Measurements from ENCODE around the gene VKORC1L1. TPM values are rescaled to one million over a fixed set of nuclear protein-coding genes. Genes with fewer than 3 reads are reported as not detected.
"Not testable (repeated sequence)": the region's sequence is repeated elsewhere in the genome, so short reads cannot be mapped to it uniquely, and the experiment has no call there.

Gene VKORC1L1
- polyA plus RNA-seq, 1 experiment, result 21.3 TPM

DNA sequence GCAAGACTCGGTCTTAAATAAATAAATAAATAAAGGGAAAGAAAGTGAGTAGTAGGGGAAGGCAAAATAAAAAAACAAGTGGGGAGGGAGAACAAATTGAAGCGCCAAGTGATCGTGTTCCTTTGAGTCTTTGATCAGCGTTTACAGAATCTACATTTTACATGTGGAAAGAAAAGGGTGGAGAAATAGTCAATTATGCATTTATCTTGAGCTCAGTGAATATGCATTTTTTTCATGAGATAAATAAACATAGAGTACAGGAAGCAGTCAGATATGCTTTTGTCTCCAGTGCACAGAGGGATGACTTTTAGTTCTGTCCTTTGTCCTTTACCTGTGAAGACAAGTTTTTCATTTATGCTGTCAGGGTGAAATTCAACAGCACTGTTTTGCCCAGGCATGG, 115.2 kb downstream of the VKORC1L1 start:
- Histone ChIP-seq H3K9me3 (ENCODE audit: control insufficient read depth, insufficient read depth, low read length) (no peaks in the 10 kb centered on the region), H3K4me3 (ENCODE audit: low read depth, low read length) (no peak overlapping the region), H3K27ac (ENCODE audit: low read depth, low read length) (no peak overlapping the region), H3K27me3 (ENCODE audit: control insufficient read depth, insufficient read depth, low read length) (no peaks in the 10 kb centered on the region)
- ChIA-PET CTCF (no interaction called here), POLR2A (no interaction called here)
- TF ChIP-seq, protein P1, sequence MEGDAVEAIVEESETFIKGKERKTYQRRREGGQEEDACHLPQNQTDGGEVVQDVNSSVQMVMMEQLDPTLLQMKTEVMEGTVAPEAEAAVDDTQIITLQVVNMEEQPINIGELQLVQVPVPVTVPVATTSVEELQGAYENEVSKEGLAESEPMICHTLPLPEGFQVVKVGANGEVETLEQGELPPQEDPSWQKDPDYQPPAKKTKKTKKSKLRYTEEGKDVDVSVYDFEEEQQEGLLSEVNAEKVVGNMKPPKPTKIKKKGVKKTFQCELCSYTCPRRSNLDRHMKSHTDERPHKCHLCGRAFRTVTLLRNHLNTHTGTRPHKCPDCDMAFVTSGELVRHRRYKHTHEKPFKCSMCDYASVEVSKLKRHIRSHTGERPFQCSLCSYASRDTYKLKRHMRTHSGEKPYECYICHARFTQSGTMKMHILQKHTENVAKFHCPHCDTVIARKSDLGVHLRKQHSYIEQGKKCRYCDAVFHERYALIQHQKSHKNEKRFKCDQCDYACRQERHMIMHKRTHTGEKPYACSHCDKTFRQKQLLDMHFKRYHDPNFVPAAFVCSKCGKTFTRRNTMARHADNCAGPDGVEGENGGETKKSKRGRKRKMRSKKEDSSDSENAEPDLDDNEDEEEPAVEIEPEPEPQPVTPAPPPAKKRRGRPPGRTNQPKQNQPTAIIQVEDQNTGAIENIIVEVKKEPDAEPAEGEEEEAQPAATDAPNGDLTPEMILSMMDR (IDR thresholded peaks at IDR 0.05; ENCODE audit: low read depth, low read length), result no peak
- no peak for DNase-seq (ENCODE audit: low read depth, low spot score)

DNA sequence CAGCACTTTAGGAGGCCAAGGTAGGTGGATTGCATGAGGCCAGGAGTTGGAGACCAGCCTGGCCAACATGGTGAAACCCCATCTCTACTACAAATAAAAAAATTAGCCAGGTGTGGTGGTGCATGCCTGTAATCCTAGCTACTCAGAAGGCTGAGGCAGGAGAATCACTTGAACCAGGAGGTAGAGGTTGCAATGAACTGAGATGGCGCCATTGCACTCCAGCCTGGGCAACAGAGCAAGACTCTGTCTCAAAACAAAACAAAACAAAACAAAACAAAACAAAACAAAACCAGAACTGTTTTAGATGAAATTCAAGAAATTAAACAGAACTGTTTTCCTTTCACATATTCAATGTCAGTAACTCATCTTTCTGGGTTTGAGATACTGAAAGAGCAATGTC, 115.6 kb downstream of the VKORC1L1 start:
- DNase-seq (ENCODE audit: low read depth, low spot score); H3K9me3 ChIP-seq (ENCODE audit: control insufficient read depth, insufficient read depth, low read length); H3K27me3 ChIP-seq (ENCODE audit: control insufficient read depth, insufficient read depth, low read length); H3K4me3 ChIP-seq (ENCODE audit: low read depth, low read length); CTCF ChIA-PET; POLR2A ChIA-PET; H3K27ac ChIP-seq (ENCODE audit: low read depth, low read length): not testable (repeated sequence)

DNA sequence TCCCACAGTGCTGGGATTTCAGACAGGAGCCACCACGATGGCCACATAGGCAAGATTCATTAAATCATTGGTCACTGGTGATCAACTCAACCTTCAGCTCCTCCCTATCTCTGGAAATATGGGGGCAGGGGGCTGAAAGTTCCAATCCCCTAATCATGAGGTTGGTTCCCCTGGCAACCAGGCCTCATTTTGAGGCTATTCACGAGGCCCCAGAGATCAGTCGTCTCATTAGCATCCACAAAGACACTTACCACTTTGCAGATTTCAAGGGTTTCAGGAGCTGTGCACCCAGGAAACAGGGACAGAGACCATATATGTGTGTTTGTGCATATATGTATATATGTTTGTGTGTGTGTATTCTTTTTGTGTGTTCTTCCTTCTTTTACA, 116.8 kb downstream of the VKORC1L1 start:
- TF ChIP-seq, protein P1 (IDR thresholded peaks at IDR 0.05; ENCODE audit: low read depth, low read length), result no peak
- no peak overlapping the region for H3K27ac ChIP-seq (ENCODE audit: low read depth, low read length)
- no peaks in the 10 kb centered on the region for H3K9me3 ChIP-seq (ENCODE audit: control insufficient read depth, insufficient read depth, low read length)
- ChIA-PET CTCF (no interaction called here), POLR2A (no interaction called here)
- no peak overlapping the region for H3K4me3 ChIP-seq (ENCODE audit: low read depth, low read length)
- no peak for DNase-seq (ENCODE audit: low read depth, low spot score)
- no peaks in the 10 kb centered on the region for H3K27me3 ChIP-seq (ENCODE audit: control insufficient read depth, insufficient read depth, low read length)

DNA sequence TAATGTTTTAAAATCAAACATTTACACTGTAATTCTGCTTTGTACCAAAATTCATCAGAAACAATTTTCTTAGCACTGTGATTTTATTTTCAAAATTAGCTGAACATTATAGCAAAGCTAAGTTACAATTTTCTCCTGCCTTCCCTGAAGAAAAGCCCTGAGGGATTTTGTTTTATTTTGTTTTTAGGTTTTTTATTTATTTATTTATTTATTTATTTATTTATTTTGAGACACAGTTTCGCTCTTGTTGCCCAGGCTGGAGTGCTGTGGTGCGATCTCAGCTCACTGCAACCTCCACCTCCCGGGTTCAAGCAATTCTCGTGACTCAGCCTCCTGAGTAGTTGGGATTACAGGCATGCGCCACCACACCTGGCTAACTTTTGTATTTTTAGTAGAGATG, 119.0 kb downstream of the VKORC1L1 start:
- H3K27me3 ChIP-seq (ENCODE audit: control insufficient read depth, insufficient read depth, low read length); H3K9me3 ChIP-seq (ENCODE audit: control insufficient read depth, insufficient read depth, low read length); H3K4me3 ChIP-seq (ENCODE audit: low read depth, low read length); DNase-seq (ENCODE audit: low read depth, low spot score); CTCF ChIA-PET; POLR2A ChIA-PET; H3K27ac ChIP-seq (ENCODE audit: low read depth, low read length): not testable (repeated sequence)

DNA sequence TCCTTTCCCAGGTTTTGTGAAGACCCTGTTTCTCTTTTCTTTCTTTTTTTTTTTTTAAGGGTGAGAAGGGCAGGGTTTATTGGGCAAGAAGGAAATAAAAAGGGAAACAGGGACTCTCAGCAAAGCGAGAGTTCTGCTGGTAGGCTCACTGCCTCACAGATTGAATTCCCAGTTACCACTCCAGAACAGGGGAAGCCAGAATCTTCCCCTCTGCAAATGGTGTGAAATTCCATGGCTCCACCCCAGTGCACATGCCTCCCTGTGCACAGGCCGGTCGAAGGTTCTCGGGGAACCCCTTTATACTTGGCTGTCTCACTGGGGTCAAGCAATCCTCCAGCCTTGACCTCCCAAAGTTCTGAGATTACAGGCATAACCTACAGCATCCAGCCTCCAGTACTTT, 119.7 kb downstream of the VKORC1L1 start:
- no peaks in the 10 kb centered on the region for H3K27me3 ChIP-seq (ENCODE audit: control insufficient read depth, insufficient read depth, low read length)
- no peak for DNase-seq (ENCODE audit: low read depth, low spot score)
- POLR2A ChIA-PET, result no interaction called here
- H3K9me3 ChIP-seq (ENCODE audit: control insufficient read depth, insufficient read depth, low read length), result no peaks in the 10 kb centered on the region
- TF ChIP-seq, protein P1 (IDR thresholded peaks at IDR 0.05; ENCODE audit: low read depth, low read length), result no peak
- CTCF ChIA-PET, result no interaction called here
- no peak overlapping the region for H3K4me3 ChIP-seq (ENCODE audit: low read depth, low read length)
- H3K27ac ChIP-seq (ENCODE audit: low read depth, low read length), result no peak overlapping the region

DNA sequence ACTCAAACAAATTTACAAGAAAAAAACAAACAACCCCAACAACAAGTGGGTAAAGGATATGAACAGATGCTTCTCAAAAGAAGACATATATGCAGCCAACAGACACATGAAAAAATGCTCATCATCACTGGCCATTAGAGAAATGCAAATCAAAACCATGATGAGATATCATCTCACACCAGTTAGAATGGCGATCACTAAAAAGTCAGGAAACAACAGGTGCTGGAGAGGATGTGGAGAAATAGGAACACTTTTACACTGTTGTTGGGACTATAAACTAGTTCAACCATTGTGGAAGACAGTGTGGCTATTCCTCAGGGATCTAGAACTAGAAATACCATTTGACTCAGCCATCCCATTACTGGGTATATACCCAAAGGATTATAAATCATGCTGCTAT, 122.1 kb downstream of the VKORC1L1 start:
- POLR2A ChIA-PET; H3K9me3 ChIP-seq (ENCODE audit: control insufficient read depth, insufficient read depth, low read length); H3K4me3 ChIP-seq (ENCODE audit: low read depth, low read length); H3K27me3 ChIP-seq (ENCODE audit: control insufficient read depth, insufficient read depth, low read length); H3K27ac ChIP-seq (ENCODE audit: low read depth, low read length); DNase-seq (ENCODE audit: low read depth, low spot score); CTCF ChIA-PET: not testable (repeated sequence)

DNA sequence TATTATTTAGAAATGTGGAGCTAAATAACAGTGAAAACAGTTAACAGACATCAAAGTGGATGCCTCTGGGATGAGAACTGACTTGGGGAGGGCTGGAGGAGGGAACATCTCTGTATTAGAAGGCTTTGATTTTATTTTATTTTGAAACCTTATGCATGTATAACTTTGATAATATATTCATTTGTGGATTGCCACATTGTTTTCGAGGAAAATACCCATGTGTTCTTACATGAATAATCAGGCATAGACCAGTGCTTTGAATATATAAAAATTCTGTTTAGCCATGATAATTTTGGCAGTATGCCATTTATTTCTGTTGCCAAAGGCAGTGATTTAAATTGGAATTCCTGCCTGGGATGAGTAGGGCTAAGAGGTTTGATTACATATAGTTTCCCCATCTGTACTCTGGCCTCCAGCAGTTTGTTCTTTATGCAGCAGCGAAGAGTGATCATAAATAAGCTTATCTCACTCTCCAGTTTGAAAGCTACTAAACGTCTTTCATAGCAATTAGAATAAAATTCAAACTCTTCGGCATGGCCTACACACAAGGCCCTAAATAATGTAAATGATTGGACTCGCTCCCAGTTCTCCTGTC, 128.0 kb downstream of the VKORC1L1 start:
- DNase-seq (ENCODE audit: low read depth, low spot score); H3K9me3 ChIP-seq (ENCODE audit: control insufficient read depth, insufficient read depth, low read length); H3K4me3 ChIP-seq (ENCODE audit: low read depth, low read length); H3K27ac ChIP-seq (ENCODE audit: low read depth, low read length); H3K27me3 ChIP-seq (ENCODE audit: control insufficient read depth, insufficient read depth, low read length); POLR2A ChIA-PET: not testable (repeated sequence)
- CTCF ChIA-PET, result interaction anchor here (2.1 kb wide), 1 partner anchor 12 kb away, joined by 4 read pairs; no protein-coding TSS in a partner anchor

DNA sequence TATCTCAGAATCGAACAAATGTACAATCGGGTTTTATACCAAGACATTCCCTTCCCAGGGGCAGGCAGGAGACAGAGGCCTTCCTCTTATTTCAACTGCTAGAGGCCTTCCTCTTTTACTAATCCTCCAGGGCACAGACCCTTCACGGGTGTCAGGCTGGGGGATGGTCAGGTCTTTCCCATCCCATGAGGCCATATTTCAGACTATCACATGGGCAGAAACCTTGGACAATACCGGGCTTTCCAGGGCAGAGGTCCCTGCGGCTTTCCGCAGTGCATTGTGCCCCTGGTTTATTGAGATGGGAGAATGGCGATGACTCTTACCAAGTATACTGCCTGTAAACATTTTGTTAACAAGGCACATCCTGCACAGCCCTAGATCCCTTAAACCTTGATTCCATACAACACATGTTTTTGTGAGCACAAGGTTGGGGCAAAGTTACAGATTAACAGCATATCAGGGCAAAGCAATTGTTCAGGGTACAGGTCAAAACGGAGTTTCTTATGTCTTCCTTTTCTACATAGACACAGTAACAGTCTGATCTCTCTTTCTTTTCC, 132.3 kb downstream of the VKORC1L1 start:
- H3K4me3 ChIP-seq (ENCODE audit: low read depth, low read length); H3K27me3 ChIP-seq (ENCODE audit: control insufficient read depth, insufficient read depth, low read length); DNase-seq (ENCODE audit: low read depth, low spot score); H3K9me3 ChIP-seq (ENCODE audit: control insufficient read depth, insufficient read depth, low read length); CTCF ChIA-PET; POLR2A ChIA-PET; H3K27ac ChIP-seq (ENCODE audit: low read depth, low read length): not testable (repeated sequence)

Data from AG04450 (cell line).